ENCODE measurements around the gene CHRNA7.

Gene CHRNA7

GRCh38 chr15:32067115-32067514 is 36.8 kb downstream of the CHRNA7 start:
- TF ChIP-seq SUZ12 (IDR thresholded peaks at IDR 0.05; ENCODE audit: extremely low read depth, insufficient read depth, insufficient read length) (no peak), ZNF274 (IDR thresholded peaks at IDR 0.05; ENCODE audit: low read depth, low read length) (no peak), YY1 (IDR thresholded peaks at IDR 0.05; ENCODE audit: insufficient read depth, insufficient read length) (no peak)
- Histone ChIP-seq H3K36me3 (ENCODE audit: insufficient read depth, insufficient read length, low read length) (no peaks in the 10 kb centered on the region), H3K4me3 (ENCODE audit: insufficient read length, low read depth) (no peak overlapping the region), H3K9me3 (ENCODE audit: insufficient read depth, low read length) (peaks cover 28% of the 10 kb centered on the region), H3K4me1 (ENCODE audit: insufficient read depth, insufficient read length) (no peaks in the 10 kb centered on the region), H3K27me3 (ENCODE audit: insufficient read depth, insufficient read length) (no peaks in the 10 kb centered on the region), H3K9ac (ENCODE audit: insufficient read length, low read depth) (no peak overlapping the region)
- no peak for DNase-seq (ENCODE audit: low read depth, low spot score)

- DNase-seq (ENCODE audit: low read depth, low spot score), result no peak
- H3K27me3 ChIP-seq (ENCODE audit: insufficient read depth, insufficient read length), result no peaks in the 10 kb centered on the region
- no peaks in the 10 kb centered on the region; the same call in 1 of the 2 replicates for H3K9me3 ChIP-seq (ENCODE audit: insufficient read depth, low read length)
- no peaks in the 10 kb centered on the region for H3K4me1 ChIP-seq (ENCODE audit: insufficient read depth, insufficient read length)
- H3K9ac ChIP-seq (ENCODE audit: insufficient read length, low read depth), result no peak overlapping the region
- no peak for TF ChIP-seq ZNF274 (IDR thresholded peaks at IDR 0.05; ENCODE audit: low read depth, low read length)
- no peak for TF ChIP-seq YY1 (IDR thresholded peaks at IDR 0.05; ENCODE audit: insufficient read depth, insufficient read length)
- TF ChIP-seq SUZ12 (IDR thresholded peaks at IDR 0.05; ENCODE audit: extremely low read depth, insufficient read depth, insufficient read length), result no peak
- H3K36me3 ChIP-seq (ENCODE audit: insufficient read depth, insufficient read length, low read length), result no peaks in the 10 kb centered on the region
- H3K4me3 ChIP-seq (ENCODE audit: insufficient read length, low read depth), result no peak overlapping the region
Observed at GRCh38 chr15:32089851-32090359, 59.6 kb downstream of the CHRNA7 start.

- Histone ChIP-seq H3K36me3 (ENCODE audit: insufficient read depth, insufficient read length, low read length) (no peaks in the 10 kb centered on the region), H3K27me3 (ENCODE audit: insufficient read depth, insufficient read length) (no peaks in the 10 kb centered on the region), H3K4me1 (ENCODE audit: insufficient read depth, insufficient read length) (no peaks in the 10 kb centered on the region), H3K4me3 (ENCODE audit: insufficient read length, low read depth) (no peak overlapping the region), H3K9me3 (ENCODE audit: insufficient read depth, low read length) (no peaks in the 10 kb centered on the region; the same call in 1 of the 2 replicates), H3K9ac (ENCODE audit: insufficient read length, low read depth) (no peak overlapping the region)
- no peak for DNase-seq (ENCODE audit: low read depth, low spot score)
- TF ChIP-seq YY1 (IDR thresholded peaks at IDR 0.05; ENCODE audit: insufficient read depth, insufficient read length), result no peak
- TF ChIP-seq SUZ12 (IDR thresholded peaks at IDR 0.05; ENCODE audit: extremely low read depth, insufficient read depth, insufficient read length), result no peak
- no peak for TF ChIP-seq ZNF274 (IDR thresholded peaks at IDR 0.05; ENCODE audit: low read depth, low read length)
Observed at GRCh38 chr15:32091505-32092380, 61.4 kb downstream of the CHRNA7 start.

GRCh38 chr15:32096213-32096612 is 65.9 kb downstream of the CHRNA7 start:
- TF ChIP-seq ZNF274 (IDR thresholded peaks at IDR 0.05; ENCODE audit: low read depth, low read length) (no peak), SUZ12 (IDR thresholded peaks at IDR 0.05; ENCODE audit: extremely low read depth, insufficient read depth, insufficient read length) (no peak), YY1 (IDR thresholded peaks at IDR 0.05; ENCODE audit: insufficient read depth, insufficient read length) (no peak)
- H3K36me3 ChIP-seq (ENCODE audit: insufficient read depth, insufficient read length, low read length), result no peaks in the 10 kb centered on the region
- H3K27me3 ChIP-seq (ENCODE audit: insufficient read depth, insufficient read length), result no peaks in the 10 kb centered on the region
- no peaks in the 10 kb centered on the region for H3K9me3 ChIP-seq (ENCODE audit: insufficient read depth, low read length)
- peaks cover 5% of the 10 kb centered on the region for H3K4me1 ChIP-seq (ENCODE audit: insufficient read depth, insufficient read length)
- DNase-seq (ENCODE audit: low read depth, low spot score), result no peak
- no peak overlapping the region for H3K4me3 ChIP-seq (ENCODE audit: insufficient read length, low read depth)
- H3K9ac ChIP-seq (ENCODE audit: insufficient read length, low read depth), result no peak overlapping the region

- H3K9ac ChIP-seq (ENCODE audit: insufficient read length, low read depth), result no peak overlapping the region
- no peak overlapping the region for H3K4me3 ChIP-seq (ENCODE audit: insufficient read length, low read depth)
- peaks cover 5% of the 10 kb centered on the region for H3K4me1 ChIP-seq (ENCODE audit: insufficient read depth, insufficient read length)
- TF ChIP-seq ZNF274 (IDR thresholded peaks at IDR 0.05; ENCODE audit: low read depth, low read length), result no peak
- no peak for TF ChIP-seq YY1 (IDR thresholded peaks at IDR 0.05; ENCODE audit: insufficient read depth, insufficient read length)
- no peak for TF ChIP-seq SUZ12 (IDR thresholded peaks at IDR 0.05; ENCODE audit: extremely low read depth, insufficient read depth, insufficient read length)
- no peaks in the 10 kb centered on the region for H3K36me3 ChIP-seq (ENCODE audit: insufficient read depth, insufficient read length, low read length)
- no peaks in the 10 kb centered on the region for H3K27me3 ChIP-seq (ENCODE audit: insufficient read depth, insufficient read length)
- DNase-seq (ENCODE audit: low read depth, low spot score), result no peak
- no peaks in the 10 kb centered on the region for H3K9me3 ChIP-seq (ENCODE audit: insufficient read depth, low read length)
Observed at GRCh38 chr15:32096916-32097617, 66.8 kb downstream of the CHRNA7 start.

GRCh38 chr15:32098033-32098432 is 67.7 kb downstream of the CHRNA7 start:
- DNase-seq (ENCODE audit: low read depth, low spot score), result no peak
- H3K36me3 ChIP-seq (ENCODE audit: insufficient read depth, insufficient read length, low read length), result no peaks in the 10 kb centered on the region
- TF ChIP-seq SUZ12 (IDR thresholded peaks at IDR 0.05; ENCODE audit: extremely low read depth, insufficient read depth, insufficient read length) (no peak), YY1 (IDR thresholded peaks at IDR 0.05; ENCODE audit: insufficient read depth, insufficient read length) (no peak), ZNF274 (IDR thresholded peaks at IDR 0.05; ENCODE audit: low read depth, low read length) (no peak)
- H3K9ac ChIP-seq (ENCODE audit: insufficient read length, low read depth), result no peak overlapping the region
- H3K9me3 ChIP-seq (ENCODE audit: insufficient read depth, low read length), result no peaks in the 10 kb centered on the region
- H3K4me3 ChIP-seq (ENCODE audit: insufficient read length, low read depth), result no peak overlapping the region
- H3K4me1 ChIP-seq (ENCODE audit: insufficient read depth, insufficient read length), result peaks cover 5% of the 10 kb centered on the region
- no peaks in the 10 kb centered on the region for H3K27me3 ChIP-seq (ENCODE audit: insufficient read depth, insufficient read length)

Measured in NT2/D1 (cell line).